PC-9 (cell line): ENCODE results near the gene BFSP2.

Experiments used
- EZH2 ChIP-seq: fragments of 200-600 bp; sonication (generic); IDR thresholded peaks from 2 replicates; pipeline ENCODE4 v1.8.0; 2017; ENCODE audit warnings: antibody characterized with exemption, low read depth
- TF ChIP-seq, protein P1 (sequence below): fragments of 200-600 bp; sonication (generic); conservative IDR thresholded peaks from 2 replicates; pipeline ENCODE4 v1.6.1; 2017; ENCODE audit warnings: mixed run types, antibody characterized with exemption, mild to moderate bottlenecking, moderate library complexity

DNA sequence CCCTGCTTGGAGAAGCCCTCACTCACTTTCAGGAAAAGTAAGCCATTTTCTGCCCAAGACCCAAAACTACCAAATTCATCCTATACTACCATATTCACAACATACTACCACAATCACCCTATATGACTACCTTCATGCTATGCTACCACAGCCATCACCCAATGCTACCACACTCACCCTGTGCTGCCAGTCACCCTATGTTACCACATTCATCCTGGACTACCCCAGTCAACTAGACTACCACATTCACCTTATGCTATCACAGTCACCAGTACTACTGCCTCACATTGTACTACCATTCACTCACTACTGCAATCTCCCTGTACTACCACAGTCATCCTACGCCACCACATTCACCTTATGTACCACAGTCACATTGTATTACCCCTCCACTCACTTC lies 115.3 kb downstream of the BFSP2 start:
- no peak for TF ChIP-seq EZH2
- TF ChIP-seq, protein P1, sequence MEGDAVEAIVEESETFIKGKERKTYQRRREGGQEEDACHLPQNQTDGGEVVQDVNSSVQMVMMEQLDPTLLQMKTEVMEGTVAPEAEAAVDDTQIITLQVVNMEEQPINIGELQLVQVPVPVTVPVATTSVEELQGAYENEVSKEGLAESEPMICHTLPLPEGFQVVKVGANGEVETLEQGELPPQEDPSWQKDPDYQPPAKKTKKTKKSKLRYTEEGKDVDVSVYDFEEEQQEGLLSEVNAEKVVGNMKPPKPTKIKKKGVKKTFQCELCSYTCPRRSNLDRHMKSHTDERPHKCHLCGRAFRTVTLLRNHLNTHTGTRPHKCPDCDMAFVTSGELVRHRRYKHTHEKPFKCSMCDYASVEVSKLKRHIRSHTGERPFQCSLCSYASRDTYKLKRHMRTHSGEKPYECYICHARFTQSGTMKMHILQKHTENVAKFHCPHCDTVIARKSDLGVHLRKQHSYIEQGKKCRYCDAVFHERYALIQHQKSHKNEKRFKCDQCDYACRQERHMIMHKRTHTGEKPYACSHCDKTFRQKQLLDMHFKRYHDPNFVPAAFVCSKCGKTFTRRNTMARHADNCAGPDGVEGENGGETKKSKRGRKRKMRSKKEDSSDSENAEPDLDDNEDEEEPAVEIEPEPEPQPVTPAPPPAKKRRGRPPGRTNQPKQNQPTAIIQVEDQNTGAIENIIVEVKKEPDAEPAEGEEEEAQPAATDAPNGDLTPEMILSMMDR, result no peak
